ENCODE results near the gene ZWILCH. TPM values are rescaled to one million over a fixed set of nuclear protein-coding genes. Genes with fewer than 3 reads are reported as not detected.
"Not testable (repeated sequence)": the region's sequence is repeated elsewhere in the genome, so short reads cannot be mapped to it uniquely, and the experiment has no call there.

ZWILCH gene
- 22.5 and 23.3 TPM in 2 replicates for total RNA-seq
- long read RNA-seq, transcript ZWILCH-203 (18 exons, 2,206 nt) = minor isoform, 8 of 249 reads
- long read RNA-seq, transcript ZWILCH-201 (19 exons, 3,960 nt) = major isoform, 94 of 249 reads
- long read RNA-seq, transcript ZWILCH-202 (19 exons, 3,256 nt) = minor isoform, 16 of 249 reads
- long read RNA-seq, partial matches to known transcripts = 95 of 249 reads
- long read RNA-seq, other reads (novel, unspliced or antisense) = 36 of 249 reads

GRCh38 chr15:66504563-66505429 is at the start of gene ZWILCH, which contains the start of gene RPL4:
ZWILCH (plus strand) TSS chr15:66505326; CDS start chr15:66505339, 13 bp downstream.
RPL4 (minus strand) TSS chr15:66504855; CDS start chr15:66504790, 65 bp downstream.
- Mint-ChIP-seq H3K36me3 (ENCODE audit: insufficient read depth) (peaks cover 27% of the 10 kb centered on the region), H3K4me3 (ENCODE audit: low read depth) (peak within 1 kb of the TSS; percentile 95), H3K27ac (peak within 1 kb of the TSS; percentile 99), H3K4me1 (ENCODE audit: low read depth) (peaks cover 34% of the 10 kb centered on the region), H3K9me3 (ENCODE audit: low read depth) (no peaks in the 10 kb centered on the region), H3K27me3 (no peaks in the 10 kb centered on the region)
- no peak for TF ChIP-seq CTCF (IDR thresholded peaks at IDR 0.05; ENCODE audit: unreplicated experiment)
- peak; percentile 29 for DNase-seq (ENCODE audit: low spot score, unreplicated experiment)

GRCh38 chr15:66456211-66456610 is 48.9 kb upstream of the ZWILCH start:
- Mint-ChIP-seq H3K27me3 (no peaks in the 10 kb centered on the region), H3K4me1 (ENCODE audit: low read depth) (peaks cover 5% of the 10 kb centered on the region), H3K27ac (no peak overlapping the region), H3K36me3 (ENCODE audit: insufficient read depth) (peaks cover 6% of the 10 kb centered on the region), H3K4me3 (ENCODE audit: low read depth) (no peak overlapping the region), H3K9me3 (ENCODE audit: low read depth) (no peaks in the 10 kb centered on the region)
- TF ChIP-seq CTCF (IDR thresholded peaks at IDR 0.05; ENCODE audit: unreplicated experiment) = no peak
- DNase-seq (ENCODE audit: low spot score, unreplicated experiment) = no peak

- Mint-ChIP-seq H3K4me3 (ENCODE audit: low read depth) (no peak overlapping the region), H3K27ac (no peak overlapping the region), H3K36me3 (ENCODE audit: insufficient read depth) (peaks cover 8% of the 10 kb centered on the region), H3K4me1 (ENCODE audit: low read depth) (peaks cover 7% of the 10 kb centered on the region), H3K9me3 (ENCODE audit: low read depth) (no peaks in the 10 kb centered on the region), H3K27me3 (no peaks in the 10 kb centered on the region)
- no peak for TF ChIP-seq CTCF (IDR thresholded peaks at IDR 0.05; ENCODE audit: unreplicated experiment)
- no peak for DNase-seq (ENCODE audit: low spot score, unreplicated experiment)
Measured at GRCh38 chr15:66459818-66460615, 45.1 kb upstream of the ZWILCH start.

GRCh38 chr15:66461294-66461693 is 43.8 kb upstream of the ZWILCH start:
- H3K27ac Mint-ChIP-seq = not testable (repeated sequence)

GRCh38 chr15:66461917-66462316 is 43.2 kb upstream of the ZWILCH start:
- no peak for TF ChIP-seq CTCF (IDR thresholded peaks at IDR 0.05; ENCODE audit: unreplicated experiment)
- no peak for DNase-seq (ENCODE audit: low spot score, unreplicated experiment)
- Mint-ChIP-seq H3K27me3 (no peaks in the 10 kb centered on the region), H3K27ac (peak overlapping the region; percentile 41), H3K4me3 (ENCODE audit: low read depth) (no peak overlapping the region), H3K36me3 (ENCODE audit: insufficient read depth) (peaks cover 21% of the 10 kb centered on the region), H3K4me1 (ENCODE audit: low read depth) (peaks cover 7% of the 10 kb centered on the region), H3K9me3 (ENCODE audit: low read depth) (no peaks in the 10 kb centered on the region)

More at GRCh38 chr15:66461294-66461693, 43.8 kb upstream of the ZWILCH start:
- peaks cover 17% of the 10 kb centered on the region for H3K36me3 Mint-ChIP-seq (ENCODE audit: insufficient read depth)
- H3K4me3 Mint-ChIP-seq (ENCODE audit: low read depth); H3K27me3 Mint-ChIP-seq; H3K9me3 Mint-ChIP-seq (ENCODE audit: low read depth); H3K4me1 Mint-ChIP-seq (ENCODE audit: low read depth); DNase-seq (ENCODE audit: low spot score, unreplicated experiment): not testable (repeated sequence)

Measured in progenitor cell of endocrine pancreas (in vitro differentiated cells).